Rectal smooth muscle tissue (tissue), 1 donor: ENCODE results near the gene ZYX.
"Not testable (repeated sequence)": the region's sequence is repeated elsewhere in the genome, so short reads cannot be mapped to it uniquely, and the experiment has no call there.

Experiments
- H3K27ac ChIP-seq: one replicate; pipeline ENCODE4 v1.7.0; 2013; ENCODE audit warnings: low read depth, low read length, inconsistent platforms
- H3K27me3 ChIP-seq: one replicate; pipeline ENCODE4 v1.7.0; 2013; ENCODE audit warnings: low read length; ENCODE audit not compliant: control insufficient read depth, insufficient read depth
- H3K36me3 ChIP-seq: one replicate; pipeline ENCODE4 v1.7.0; 2013; ENCODE audit warnings: low read length; ENCODE audit not compliant: control insufficient read depth, insufficient read depth
- H3K4me1 ChIP-seq: one replicate; pipeline ENCODE4 v1.7.0; 2013; ENCODE audit warnings: low read length; ENCODE audit not compliant: control insufficient read depth, insufficient read depth
- H3K4me3 ChIP-seq: one replicate; pipeline ENCODE4 v1.7.0; 2013; ENCODE audit warnings: low read length
- H3K9ac ChIP-seq: one replicate; pipeline ENCODE4 v1.7.0; 2013; ENCODE audit warnings: low read length

ZYX gene

GRCh38 chr7:143390773-143391317 lies 9.7 kb downstream of the ZYX start:
- H3K36me3 ChIP-seq, result peaks cover 23% of the 10 kb centered on the region
- no peak overlapping the region for H3K9ac ChIP-seq
- H3K27ac ChIP-seq, result peak overlapping the region; percentile 95
- peaks cover 33% of the 10 kb centered on the region for H3K4me1 ChIP-seq
- no peak overlapping the region for H3K4me3 ChIP-seq
- no peaks in the 10 kb centered on the region for H3K27me3 ChIP-seq

DNA sequence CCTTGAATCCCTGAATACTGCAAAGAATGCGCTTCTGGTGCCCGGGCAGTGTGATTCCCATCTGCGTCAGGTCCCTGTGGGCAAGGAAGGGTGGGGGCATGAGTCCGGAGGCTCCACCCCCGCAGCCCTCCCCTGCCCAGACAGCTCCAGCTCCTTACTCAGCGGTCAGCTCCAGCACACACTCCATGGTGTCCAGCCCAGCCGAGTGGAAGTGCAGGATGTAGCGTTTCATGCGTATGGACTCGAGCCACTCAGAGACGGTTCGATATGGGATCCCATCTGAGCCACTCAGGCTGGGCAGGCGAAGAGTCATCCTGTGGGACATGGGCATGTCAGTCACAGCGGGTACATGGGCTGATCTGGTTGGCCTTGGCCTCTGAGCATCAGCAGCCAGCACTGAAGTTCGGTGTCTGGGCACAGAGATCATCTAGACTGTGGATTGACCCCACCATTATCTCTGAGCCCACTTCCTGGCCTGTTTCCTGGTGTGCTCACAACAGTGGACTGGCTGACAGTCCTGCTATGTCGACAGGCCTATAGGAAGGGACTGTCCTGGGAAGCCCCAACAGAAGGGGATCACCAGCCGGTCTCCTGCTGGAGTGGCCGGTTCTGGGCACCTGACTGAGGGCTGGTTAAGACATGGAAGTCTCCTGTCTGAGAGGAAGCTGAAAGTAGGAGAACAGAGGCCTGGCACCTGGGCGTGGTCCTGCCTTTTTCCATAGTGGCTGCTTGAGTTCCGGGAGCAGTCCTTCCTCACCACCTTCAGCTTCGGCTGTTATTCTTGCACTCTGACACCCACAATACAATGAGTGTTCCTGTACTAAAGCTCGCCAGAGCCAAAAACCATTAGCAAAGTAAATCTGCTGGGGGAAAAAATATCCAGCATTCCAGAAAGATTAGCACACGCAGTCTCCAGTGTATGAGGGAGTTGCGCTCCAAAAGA lies 10.6 kb downstream of the ZYX start:
- peak overlapping the region; percentile 95 for H3K27ac ChIP-seq
- H3K4me3 ChIP-seq, result peak overlapping the region; percentile 34
- no peaks in the 10 kb centered on the region for H3K27me3 ChIP-seq
- H3K9ac ChIP-seq, result no peak overlapping the region
- H3K4me1 ChIP-seq, result peaks cover 27% of the 10 kb centered on the region
- H3K36me3 ChIP-seq, result peaks cover 23% of the 10 kb centered on the region

DNA sequence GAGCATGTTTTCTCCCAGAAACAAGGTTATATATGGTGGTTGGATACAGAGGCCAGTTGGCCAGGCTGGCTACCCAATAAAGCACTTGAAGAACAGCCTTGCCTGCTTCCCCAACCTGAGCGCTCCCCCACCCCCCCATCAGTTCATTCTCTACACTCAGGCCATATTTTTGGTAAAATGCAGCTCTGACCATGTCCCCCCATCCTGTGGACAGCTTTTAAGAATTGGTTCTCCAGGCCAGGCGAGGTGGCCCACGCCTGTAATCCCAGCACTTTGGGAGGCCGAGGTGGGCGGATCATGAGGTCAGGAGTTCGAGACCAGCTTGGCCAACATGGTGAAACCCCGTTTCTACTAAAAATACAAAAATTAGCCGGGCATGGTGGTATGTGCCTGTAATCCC lies 11.3 kb downstream of the ZYX start:
- H3K9ac ChIP-seq, H3K27me3 ChIP-seq, H3K4me3 ChIP-seq: not testable (repeated sequence)
- H3K27ac ChIP-seq, result peak overlapping the region; percentile 62
- peaks cover 23% of the 10 kb centered on the region for H3K36me3 ChIP-seq
- peaks cover 21% of the 10 kb centered on the region for H3K4me1 ChIP-seq

DNA sequence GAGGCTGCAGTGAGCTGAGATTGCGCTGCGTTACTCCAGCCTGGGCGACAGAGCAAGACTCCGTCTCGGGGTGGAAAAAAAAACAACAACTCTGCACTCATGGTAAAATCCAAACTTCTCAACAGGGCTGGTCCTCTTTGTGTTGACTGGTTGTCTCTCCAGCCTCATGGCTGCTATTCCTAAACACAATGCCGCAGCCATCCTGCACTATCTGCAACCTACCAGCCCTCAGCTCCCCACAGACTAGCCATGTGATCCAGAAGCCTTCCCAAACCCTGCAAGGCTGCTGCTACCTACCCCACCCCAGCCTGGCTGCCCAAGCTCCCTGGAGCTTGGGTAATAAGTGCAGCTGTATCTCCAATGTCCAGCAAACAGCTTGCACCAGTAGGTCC lies 11.7 kb downstream of the ZYX start:
- Histone ChIP-seq H3K36me3 (peaks cover 21% of the 10 kb centered on the region), H3K4me3 (no peak overlapping the region), H3K27ac (no peak overlapping the region), H3K9ac (no peak overlapping the region), H3K4me1 (peaks cover 18% of the 10 kb centered on the region), H3K27me3 (no peaks in the 10 kb centered on the region)

GRCh38 chr7:143393267-143394041 lies 12.3 kb downstream of the ZYX start:
- H3K27ac ChIP-seq, result no peak overlapping the region
- H3K4me1 ChIP-seq, result peaks cover 18% of the 10 kb centered on the region
- no peaks in the 10 kb centered on the region for H3K27me3 ChIP-seq
- H3K9ac ChIP-seq, result no peak overlapping the region
- no peak overlapping the region for H3K4me3 ChIP-seq
- H3K36me3 ChIP-seq, result peaks cover 21% of the 10 kb centered on the region

DNA sequence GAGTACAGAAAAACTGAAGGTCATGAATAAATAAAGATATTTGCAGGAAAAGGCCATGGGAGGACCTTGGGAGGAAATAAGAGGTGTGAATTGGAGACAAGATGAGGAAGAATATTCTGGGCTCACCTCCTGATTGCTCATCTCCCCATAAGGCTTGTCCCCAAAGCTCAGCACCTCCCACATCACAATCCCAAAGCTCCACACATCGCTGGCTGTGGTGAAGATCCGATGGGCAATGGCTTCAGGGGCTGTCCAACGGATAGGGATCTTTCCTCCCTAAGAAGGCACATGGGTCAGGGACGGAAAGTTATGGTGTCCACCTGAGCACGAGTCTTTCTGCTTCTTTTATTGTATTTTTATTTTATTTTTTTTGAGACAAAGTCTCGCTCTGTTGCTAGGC lies 12.9 kb downstream of the ZYX start:
- Histone ChIP-seq H3K4me1 (peaks cover 18% of the 10 kb centered on the region), H3K9ac (no peak overlapping the region), H3K27me3 (no peaks in the 10 kb centered on the region), H3K27ac (no peak overlapping the region), H3K4me3 (no peak overlapping the region), H3K36me3 (peaks cover 16% of the 10 kb centered on the region)

DNA sequence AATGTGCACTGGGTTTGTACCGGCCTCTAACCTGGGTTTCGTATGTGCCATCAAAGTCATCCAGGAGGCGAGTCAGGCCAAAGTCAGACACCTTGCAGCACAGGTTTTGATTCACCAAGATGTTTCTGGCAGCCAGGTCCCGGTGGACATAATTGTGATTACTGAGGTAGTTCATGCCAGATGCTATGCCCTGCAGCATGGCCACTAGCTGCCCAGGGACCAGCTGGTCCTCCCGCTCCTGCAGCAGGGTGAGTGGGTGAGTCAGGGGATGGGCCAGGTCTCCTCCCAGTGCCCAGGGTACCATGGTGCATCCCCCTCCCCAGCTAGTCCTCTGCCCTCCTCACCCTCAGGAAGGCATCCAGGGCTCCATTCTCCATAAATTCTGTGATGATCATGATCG lies 13.6 kb downstream of the ZYX start:
- H3K4me1 ChIP-seq, result peaks cover 18% of the 10 kb centered on the region
- H3K27me3 ChIP-seq, result no peaks in the 10 kb centered on the region
- no peak overlapping the region for H3K27ac ChIP-seq
- no peak overlapping the region for H3K4me3 ChIP-seq
- no peak overlapping the region for H3K9ac ChIP-seq
- peaks cover 9% of the 10 kb centered on the region for H3K36me3 ChIP-seq

GRCh38 chr7:143395187-143396149 lies 14.3 kb downstream of the ZYX start:
- no peak overlapping the region for H3K27ac ChIP-seq
- no peak overlapping the region for H3K4me3 ChIP-seq
- no peaks in the 10 kb centered on the region for H3K27me3 ChIP-seq
- no peak overlapping the region for H3K9ac ChIP-seq
- H3K36me3 ChIP-seq, result peaks cover 5% of the 10 kb centered on the region
- H3K4me1 ChIP-seq, result peaks cover 17% of the 10 kb centered on the region

DNA sequence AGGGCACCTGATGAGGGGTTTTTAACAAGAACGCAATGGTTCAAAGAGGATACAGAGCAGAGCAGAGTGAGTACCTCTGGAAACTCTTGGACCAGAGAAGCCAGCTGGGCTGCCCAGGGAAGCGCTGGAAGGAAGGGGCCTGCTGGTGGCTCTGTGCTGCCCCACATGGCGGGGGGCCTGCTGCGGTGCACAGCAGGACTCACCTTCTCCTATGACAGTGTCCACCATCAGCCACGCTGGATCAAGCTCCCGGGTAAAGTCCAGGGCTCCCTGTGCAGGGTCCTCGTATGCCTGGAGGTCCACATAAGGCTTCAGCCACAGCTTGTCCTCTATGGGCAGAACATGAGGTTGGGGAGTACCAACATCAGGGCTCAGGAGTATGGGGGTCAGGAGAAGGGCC lies 15.0 kb downstream of the ZYX start:
- no peak overlapping the region for H3K27ac ChIP-seq
- H3K27me3 ChIP-seq, result no peaks in the 10 kb centered on the region
- H3K36me3 ChIP-seq, result peaks cover 5% of the 10 kb centered on the region
- no peak overlapping the region for H3K4me3 ChIP-seq
- peaks cover 10% of the 10 kb centered on the region for H3K4me1 ChIP-seq
- no peak overlapping the region for H3K9ac ChIP-seq

DNA sequence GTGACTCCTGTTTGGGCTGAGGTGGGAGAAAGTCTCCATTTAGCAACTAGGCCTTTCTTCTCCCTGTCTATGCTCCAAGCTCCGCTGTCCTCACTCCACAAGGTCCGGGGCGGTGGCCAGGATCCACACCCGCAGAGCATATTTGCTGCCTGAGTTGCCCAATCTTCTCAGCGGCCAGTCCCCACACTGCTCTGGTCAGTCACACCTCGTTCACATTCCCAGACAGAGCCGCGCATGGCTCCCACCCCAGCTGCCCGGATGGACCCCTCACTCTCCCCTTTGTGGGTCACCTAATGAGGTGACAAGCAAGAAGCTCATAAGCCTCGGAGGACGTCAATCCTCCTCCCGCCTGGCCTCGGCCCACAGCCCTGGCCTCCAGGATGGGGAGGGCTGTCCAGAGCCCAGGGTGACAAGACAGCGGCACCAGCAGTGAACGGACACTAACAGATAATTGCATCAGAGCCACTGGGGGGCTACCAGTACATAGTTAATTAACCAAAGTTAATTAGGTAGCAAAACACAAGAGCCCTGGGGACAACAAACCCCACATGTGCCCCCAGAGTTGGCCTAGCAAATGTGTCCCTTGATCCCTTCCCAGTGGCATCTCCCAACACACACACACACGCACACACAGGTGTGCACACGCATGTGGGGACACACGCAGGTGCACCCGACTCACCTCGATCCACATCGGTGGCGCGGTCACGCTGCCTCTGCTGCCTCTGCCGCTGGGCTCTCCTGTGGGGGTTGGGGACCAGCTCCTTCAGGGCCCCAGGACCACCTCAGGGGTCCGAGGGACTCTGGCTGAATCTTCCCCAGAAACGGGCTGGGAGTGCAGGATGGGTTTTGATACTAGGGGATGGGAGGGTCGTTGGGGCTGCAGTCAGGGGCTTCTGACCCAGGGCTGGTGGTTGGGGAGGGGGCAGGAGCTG lies 15.7 kb downstream of the ZYX start:
- Histone ChIP-seq H3K27ac (no peak overlapping the region), H3K4me1 (peaks cover 3% of the 10 kb centered on the region), H3K27me3 (no peaks in the 10 kb centered on the region), H3K36me3 (no peaks in the 10 kb centered on the region), H3K4me3 (no peak overlapping the region), H3K9ac (no peak overlapping the region)
